GM10847 (cell line): ENCODE data around the gene CCDC18.

ENCODE experiments used
- POLR2A ChIP-seq: IDR thresholded peaks from 2 replicates; pipeline ENCODE4 v1.6.1; 2011; ENCODE audit not compliant: insufficient read length; ENCODE audit errors: extremely low read depth

Gene CCDC18, protein sequence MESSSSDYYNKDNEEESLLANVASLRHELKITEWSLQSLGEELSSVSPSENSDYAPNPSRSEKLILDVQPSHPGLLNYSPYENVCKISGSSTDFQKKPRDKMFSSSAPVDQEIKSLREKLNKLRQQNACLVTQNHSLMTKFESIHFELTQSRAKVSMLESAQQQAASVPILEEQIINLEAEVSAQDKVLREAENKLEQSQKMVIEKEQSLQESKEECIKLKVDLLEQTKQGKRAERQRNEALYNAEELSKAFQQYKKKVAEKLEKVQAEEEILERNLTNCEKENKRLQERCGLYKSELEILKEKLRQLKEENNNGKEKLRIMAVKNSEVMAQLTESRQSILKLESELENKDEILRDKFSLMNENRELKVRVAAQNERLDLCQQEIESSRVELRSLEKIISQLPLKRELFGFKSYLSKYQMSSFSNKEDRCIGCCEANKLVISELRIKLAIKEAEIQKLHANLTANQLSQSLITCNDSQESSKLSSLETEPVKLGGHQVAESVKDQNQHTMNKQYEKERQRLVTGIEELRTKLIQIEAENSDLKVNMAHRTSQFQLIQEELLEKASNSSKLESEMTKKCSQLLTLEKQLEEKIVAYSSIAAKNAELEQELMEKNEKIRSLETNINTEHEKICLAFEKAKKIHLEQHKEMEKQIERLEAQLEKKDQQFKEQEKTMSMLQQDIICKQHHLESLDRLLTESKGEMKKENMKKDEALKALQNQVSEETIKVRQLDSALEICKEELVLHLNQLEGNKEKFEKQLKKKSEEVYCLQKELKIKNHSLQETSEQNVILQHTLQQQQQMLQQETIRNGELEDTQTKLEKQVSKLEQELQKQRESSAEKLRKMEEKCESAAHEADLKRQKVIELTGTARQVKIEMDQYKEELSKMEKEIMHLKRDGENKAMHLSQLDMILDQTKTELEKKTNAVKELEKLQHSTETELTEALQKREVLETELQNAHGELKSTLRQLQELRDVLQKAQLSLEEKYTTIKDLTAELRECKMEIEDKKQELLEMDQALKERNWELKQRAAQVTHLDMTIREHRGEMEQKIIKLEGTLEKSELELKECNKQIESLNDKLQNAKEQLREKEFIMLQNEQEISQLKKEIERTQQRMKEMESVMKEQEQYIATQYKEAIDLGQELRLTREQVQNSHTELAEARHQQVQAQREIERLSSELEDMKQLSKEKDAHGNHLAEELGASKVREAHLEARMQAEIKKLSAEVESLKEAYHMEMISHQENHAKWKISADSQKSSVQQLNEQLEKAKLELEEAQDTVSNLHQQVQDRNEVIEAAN (N-terminal part only)

DNA sequence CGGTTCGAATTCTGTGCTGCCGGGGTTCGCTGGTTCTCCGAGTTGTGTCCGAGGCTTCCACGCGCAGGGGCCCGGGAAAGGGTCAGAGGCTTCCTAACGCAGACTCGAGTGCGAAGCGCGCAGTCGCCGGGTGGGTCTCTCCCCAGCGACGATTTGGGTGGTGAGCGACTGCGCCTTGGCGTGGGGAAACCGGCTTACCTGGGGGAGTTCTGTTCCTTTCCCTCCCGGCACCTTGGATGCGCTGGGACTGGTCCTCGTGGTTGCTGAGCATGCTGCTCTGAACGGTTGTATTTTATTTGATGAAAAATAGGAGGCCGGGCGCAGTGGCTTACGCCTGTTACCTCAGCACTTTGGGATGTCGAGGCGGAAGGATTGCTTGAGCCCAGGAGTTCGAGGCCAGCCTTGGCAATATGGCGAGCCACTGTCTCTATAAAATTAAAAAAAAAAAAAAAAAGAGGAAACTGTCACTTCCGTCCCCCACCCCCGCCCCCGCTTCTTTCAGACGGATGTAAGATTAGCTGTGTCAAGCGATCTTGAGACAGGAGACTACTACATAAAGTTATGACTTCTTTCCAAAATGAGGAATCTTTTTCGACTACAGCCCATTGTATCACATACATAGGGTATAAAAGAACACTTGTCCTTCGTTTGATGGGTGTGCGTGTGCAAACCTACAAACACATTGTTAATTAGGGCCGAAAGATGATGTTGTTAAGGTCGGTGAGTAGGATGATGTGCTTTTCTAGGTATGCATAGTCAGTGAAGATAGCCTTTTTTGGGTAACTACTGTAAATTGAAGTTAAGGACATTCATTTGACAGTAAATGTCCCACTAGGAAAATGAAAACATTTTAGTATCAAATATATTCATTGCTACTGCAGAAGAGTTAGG is at the start of gene CCDC18:
Gene CCDC18 (plus strand): TSS at position 2 of the 891 bp plus-strand sequence. CDS start 2,638 bp downstream, outside the sequence.
- TF ChIP-seq POLR2A, result no peak

DNA sequence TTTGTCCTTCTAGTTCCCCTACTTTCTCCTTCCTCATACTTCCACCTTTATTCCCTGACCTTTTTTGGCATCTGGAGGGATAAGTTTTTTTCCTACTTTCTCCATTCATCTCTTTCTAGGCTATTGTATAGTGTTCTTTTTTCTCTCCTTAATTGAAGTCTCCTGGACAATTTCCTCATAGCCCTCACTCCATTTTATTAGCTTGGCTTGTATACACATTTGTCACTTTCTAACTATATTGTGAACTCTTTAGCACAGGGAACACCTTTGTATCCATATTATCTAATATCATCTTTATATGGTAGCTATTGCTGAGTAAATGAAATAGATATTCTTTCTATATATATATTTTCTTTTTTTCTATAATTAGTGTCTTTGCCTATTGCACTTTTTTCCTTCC is 47.9 kb upstream of the CCDC18 start:
- no peak for TF ChIP-seq POLR2A

DNA sequence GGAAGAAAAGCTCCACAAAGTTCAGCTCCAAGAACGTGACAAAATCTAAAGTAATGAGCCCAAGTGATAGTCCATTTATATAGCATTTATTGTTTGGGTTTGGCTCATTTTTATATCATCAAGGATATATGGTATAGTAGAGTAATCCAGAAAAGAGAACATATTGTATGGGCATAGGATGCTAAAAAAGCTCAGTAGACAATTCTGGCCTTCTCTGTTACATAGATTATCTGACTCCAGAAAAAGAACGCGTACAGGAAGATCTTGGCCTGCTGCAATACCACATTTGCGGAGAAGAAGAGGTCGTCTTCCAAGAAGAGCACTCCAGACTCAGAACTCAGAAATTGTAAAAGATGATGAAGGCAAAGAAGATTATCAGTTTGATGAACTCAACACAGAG is 44.1 kb upstream of the CCDC18 start:
- TF ChIP-seq POLR2A, result no peak

DNA sequence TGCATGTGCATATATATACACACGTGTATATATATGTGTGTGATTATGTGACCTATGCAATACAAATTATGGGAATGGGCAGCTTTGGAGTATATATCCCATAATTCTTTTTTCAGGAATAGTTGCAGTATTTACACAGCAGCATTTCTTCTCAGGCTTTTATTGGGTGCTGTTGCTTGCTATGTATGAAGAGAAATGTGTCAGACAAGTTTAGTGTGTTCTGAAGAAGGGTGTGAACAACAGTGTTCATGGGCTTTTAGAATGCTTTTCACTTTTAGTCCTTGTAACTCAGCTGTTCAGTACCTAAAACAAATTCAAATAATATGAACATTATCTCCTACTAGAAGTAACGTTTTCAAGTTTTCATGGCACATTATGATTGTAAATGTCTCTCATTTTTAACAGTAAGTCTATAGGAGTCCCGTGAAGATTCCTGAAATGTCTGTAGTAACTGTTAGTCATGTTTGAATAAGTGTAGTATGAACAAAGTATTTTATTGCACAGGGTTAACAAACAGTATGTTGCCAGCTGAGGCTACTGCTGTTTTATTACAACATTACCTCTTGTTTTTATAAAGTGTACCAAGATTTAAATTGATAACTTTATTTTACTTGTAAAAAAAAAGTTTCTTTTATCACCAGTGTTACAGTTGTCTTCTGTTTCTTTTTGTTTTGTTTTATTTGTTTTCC is 42.8 kb upstream of the CCDC18 start:
- no peak for TF ChIP-seq POLR2A

DNA sequence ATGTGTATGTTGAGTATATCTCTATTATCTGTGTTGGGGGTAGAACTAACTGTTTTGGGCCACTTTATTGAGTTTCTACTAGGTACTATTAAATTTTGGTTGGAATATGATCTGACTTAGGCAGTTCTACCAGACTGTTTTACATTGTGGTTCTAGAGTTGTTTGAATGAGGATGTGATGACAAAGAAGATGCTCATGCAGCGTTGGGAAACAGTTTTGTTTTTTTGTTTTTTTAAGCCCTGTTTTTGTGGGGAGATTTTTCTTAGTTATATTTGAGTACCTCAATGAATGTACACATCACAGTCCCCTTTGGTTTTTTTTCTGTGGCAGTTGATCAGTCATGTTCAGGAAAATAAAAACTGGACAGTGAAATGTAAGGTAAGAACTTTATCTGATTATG is 40.4 kb upstream of the CCDC18 start:
- TF ChIP-seq POLR2A, result no peak

DNA sequence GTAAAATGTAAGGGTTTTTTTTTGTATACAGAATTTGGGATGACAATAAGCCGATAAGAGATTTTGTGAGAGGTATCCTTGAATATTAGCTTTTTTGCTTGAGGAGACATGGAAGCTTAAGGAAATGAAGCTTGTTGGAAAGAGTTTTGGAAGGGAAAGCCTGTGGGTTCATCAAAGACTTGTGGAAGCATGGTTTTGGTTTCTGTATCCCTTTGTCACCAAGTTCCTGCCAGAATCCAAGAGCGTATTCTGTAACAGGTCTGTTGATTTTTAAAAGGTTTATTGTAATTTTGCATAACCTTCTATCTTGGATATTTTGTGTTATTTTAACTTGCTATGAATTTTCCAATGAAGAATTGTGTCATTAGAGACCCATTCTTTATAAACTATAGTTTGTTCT is 38.4 kb upstream of the CCDC18 start:
- no peak for TF ChIP-seq POLR2A

DNA sequence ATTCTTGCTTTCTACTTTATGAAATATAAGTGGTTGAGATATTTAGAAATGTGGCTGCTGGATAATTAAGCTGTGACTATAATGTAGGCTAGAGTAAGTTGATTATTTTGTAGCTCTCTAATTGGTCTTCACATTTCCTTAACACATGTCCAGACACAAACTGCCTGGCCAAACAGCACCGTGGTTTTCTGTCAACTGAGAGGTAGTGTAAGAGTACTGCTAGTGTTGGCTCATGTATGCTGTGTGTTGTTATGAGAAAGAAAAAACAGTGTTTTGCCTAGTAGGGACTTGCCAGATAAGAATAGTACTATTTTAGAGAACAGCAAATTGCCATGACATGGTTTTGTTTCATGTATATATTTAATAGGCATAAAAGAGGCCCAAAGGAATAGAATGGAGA is 37.4 kb upstream of the CCDC18 start:
- no peak for TF ChIP-seq POLR2A

DNA sequence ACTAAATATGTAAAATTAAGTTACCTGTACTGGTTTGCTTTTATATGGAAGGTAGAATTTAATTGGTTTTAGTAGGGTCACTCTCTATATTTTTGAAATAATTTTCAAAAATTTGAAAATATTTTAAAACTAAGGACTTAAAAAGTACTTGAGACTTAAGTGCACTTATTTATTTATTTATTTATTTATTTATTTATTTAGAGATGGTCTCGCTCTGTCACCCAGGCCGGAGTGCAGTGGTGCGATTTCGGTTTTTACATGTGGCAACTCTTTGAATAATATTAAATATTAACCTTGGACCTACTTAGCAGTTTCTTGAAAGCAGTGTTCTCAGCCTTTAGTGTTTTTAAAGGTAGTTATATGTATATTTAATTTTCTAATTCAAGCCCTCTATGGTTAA is 36.8 kb upstream of the CCDC18 start:
- no peak for TF ChIP-seq POLR2A

DNA sequence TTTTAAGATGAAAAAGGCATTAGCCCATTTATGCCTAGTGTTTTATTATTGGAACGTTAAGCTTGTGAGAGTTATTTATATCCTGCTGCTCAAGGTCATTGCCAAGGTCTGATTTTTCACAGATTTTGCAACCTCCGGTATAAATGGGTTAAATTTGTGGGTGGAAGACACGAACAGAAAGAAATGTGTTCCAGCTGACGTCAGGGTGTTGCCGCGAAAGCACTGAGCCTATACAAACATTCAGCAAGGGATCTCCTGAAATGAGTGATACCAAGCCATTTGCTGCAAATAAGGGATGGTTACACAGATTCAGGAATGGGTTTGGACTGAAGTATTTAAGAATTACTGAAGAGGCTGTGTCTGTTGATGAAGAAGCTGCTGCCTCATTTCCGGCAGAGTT is 32.5 kb upstream of the CCDC18 start:
- no peak for TF ChIP-seq POLR2A

DNA sequence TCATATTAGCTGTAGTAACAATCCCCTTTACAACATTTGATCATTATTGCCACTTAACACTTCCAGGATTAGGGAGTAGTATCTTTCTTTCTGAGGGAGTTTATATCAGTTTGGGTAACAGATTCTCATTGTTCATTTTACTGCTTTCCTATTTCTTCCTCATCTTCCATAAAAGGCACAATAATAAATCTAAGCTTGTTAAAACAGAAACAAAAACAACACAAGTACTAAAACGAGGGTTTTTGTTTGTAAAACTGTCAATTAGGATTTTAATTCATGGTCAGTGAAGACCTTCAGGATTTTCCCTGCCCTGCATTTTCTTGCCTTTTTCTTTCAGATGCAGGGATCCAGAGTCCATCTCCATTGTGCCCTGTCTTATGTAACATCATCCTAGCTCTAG is 29.8 kb upstream of the CCDC18 start:
- no peak for TF ChIP-seq POLR2A

DNA sequence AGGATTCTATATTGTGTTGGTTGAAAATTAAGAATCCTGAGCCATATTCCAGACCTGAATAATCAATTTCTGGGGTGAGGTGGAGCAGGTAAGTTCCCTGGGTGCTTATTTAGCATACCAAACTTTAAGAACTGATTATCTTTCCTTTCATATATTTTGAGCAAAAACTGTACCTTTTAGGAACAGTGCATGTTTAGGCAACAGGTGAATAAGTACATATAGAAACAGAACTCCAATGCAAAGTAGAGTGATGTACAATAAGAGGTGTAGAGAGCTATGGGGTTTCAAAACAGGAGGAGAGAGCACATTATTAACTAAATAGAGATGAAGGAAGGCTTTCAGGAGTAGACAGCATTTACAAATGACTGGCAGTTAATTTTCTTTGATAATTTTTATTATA is 29.1 kb upstream of the CCDC18 start:
- TF ChIP-seq POLR2A, result no peak

DNA sequence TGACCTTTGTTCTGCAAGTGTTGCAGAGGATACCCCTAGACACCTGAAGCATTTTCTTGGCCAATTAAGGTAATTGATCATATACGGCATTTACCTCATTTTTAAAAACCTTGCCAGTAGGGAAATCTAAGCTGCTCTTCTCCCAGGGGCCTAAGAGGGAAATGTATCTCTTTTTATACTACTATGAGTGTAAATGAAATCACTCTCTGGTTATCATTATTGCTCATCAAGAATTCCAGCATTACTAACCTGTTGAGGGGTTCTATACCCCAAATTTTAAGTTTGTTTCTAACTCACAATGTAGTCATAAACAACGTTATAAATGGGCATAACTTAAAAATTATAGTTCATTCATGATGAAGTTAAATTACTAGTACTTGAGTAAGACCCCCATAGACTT is 27.7 kb upstream of the CCDC18 start:
- no peak for TF ChIP-seq POLR2A

DNA sequence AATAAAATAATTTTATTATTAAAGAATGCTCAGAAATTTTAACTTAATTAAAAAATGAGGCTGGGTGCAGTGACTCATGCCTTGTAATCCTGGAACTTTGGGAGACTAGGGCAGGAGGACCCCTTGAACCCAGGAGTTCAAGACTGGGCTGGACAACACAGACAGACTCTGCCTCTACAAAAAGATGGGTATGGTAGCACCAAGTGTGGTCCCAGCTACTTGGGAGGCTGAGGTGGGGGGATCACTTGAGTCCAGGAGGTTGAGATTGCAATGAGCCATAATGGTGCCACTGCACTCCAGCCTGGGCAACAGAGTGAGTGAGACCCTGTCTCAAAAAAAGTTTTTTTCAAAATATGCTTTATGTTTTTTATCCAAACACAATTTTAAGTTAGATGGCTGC is 25.6 kb upstream of the CCDC18 start:
- no peak for TF ChIP-seq POLR2A

DNA sequence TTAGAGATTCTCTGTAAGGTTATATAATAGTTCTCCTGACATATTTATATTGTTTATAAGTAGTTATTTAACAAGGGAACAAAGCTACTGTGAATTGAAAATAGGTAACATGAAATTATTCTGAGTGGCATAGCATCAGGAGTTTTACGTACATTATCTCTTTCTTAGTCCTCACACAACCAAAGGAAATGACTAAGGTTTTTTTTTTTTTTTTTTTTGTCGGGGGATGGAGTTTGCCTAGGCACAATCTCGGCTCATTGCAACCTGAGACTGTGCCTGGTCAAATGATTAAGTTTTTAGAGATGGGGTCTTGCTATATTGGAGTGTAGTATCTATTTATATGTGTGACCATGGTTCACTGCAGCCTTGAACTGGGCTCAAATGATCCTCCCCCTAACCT is 25.2 kb upstream of the CCDC18 start:
- TF ChIP-seq POLR2A, result no peak
